ENCODE results near the gene COX6A2.

COX6A2 gene

DNA sequence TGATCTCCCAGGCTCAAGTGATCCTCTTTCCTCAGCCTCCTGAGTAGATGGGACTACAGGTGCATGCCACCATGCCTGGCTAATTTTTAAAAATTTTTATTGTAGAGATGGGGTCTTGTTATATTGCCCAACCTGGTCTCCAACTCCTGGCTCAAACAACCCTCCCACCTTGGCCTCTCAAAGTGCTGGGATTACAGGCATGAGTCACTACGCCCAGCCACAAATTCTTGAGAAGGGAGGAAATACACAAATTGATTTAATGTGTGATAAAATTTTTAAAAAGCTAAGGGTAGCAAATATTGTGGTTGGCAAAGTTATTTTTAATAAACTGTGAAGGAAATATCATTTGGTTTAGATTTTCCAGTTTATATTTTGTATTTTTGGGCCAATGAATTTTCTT, 25.5 kb downstream of the COX6A2 start:
- DNase-seq (ENCODE audit: low spot score), result no peak
- in situ Hi-C loops (cut with MboI; ENCODE audit: low pct_unique_long_range_greater_than_20kb, low sequenced_read_pairs, unreplicated experiment), result no loop called here
- TF ChIP-seq CTCF (IDR thresholded peaks at IDR 0.05; ENCODE audit: extremely low read depth, insufficient read depth, missing control alignments), result no peak

DNA sequence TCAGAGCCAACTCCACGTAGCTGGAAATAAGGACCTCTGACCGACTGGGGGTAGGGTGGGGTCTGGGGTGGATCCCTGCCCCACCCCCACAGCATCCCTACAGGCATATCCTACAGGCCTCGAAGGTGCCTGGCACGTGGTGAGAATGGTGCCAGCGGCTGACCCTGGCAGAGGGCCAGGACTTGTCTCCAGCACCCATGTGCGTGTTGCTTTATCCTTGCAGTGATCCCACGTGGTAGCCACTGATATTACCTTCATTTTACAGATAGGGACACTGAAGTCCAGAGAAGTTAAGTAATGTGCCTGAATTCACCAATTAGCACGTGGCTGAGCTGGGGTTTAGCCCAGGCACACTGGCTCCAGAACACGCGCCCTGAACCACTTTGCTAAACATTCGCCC, 26.7 kb downstream of the COX6A2 start:
- TF ChIP-seq CTCF (IDR thresholded peaks at IDR 0.05; ENCODE audit: extremely low read depth, insufficient read depth, missing control alignments), result no peak
- DNase-seq (ENCODE audit: low spot score), result no peak
- in situ Hi-C loops (cut with MboI; ENCODE audit: low pct_unique_long_range_greater_than_20kb, low sequenced_read_pairs, unreplicated experiment), result no loop called here

GRCh38 chr16:31400191-31400590, 28.0 kb downstream of the COX6A2 start:
- DNase-seq (ENCODE audit: low spot score), result no peak
- no peak for TF ChIP-seq CTCF (IDR thresholded peaks at IDR 0.05; ENCODE audit: extremely low read depth, insufficient read depth, missing control alignments)
- in situ Hi-C loops (cut with MboI; ENCODE audit: low pct_unique_long_range_greater_than_20kb, low sequenced_read_pairs, unreplicated experiment), result no loop called here

DNA sequence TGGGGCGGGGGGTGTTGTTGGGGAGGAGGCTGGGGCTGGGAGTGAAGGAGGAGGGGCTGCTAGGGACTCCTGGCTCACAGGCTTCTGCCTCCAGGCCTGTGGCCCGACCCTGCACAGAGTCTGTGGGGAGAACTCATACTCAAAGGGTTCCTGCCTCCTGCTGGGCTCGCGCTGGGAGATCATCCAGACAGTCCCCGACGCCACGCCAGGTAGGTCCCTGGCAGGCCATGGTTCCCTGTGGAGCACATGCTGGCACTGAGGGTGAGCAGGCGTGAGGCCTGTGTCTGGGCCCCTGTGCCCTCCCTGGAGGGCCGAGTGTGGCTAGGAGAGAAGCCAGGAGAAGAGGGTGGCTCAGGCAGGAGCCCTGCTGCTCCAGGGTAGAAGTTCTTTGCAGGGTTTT, 30.5 kb downstream of the COX6A2 start:
- no peak for DNase-seq (ENCODE audit: low spot score)
- TF ChIP-seq CTCF (IDR thresholded peaks at IDR 0.05; ENCODE audit: extremely low read depth, insufficient read depth, missing control alignments), result no peak
- in situ Hi-C loops (cut with MboI; ENCODE audit: low pct_unique_long_range_greater_than_20kb, low sequenced_read_pairs, unreplicated experiment), result no loop called here

GRCh38 chr16:31397096-31397660, 31.0 kb downstream of the COX6A2 start:
- DNase-seq (ENCODE audit: low spot score), result no peak
- TF ChIP-seq CTCF (IDR thresholded peaks at IDR 0.05; ENCODE audit: extremely low read depth, insufficient read depth, missing control alignments), result no peak
- in situ Hi-C loops (cut with MboI; ENCODE audit: low pct_unique_long_range_greater_than_20kb, low sequenced_read_pairs, unreplicated experiment), result no loop called here

DNA sequence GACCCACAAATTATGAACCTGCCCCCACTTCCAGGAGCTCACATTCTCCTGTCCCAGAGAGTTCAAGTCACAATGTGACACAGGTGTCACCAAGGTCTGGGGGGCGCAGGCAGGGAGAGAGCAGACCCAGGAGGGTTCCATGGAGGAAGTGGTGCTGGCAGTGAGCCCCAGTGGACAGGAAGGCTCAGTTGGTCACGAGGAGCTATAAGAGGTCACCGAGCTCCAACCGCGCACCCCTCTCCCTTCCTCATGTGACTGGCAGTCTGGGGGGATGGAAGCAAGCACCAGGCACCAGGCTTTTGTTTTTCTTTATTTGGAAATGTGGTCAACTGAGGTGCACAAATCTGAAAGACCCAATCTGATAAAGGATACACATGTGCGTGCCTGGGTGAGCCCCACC, 32.5 kb downstream of the COX6A2 start:
- no peak for TF ChIP-seq CTCF (IDR thresholded peaks at IDR 0.05; ENCODE audit: extremely low read depth, insufficient read depth, missing control alignments)
- in situ Hi-C loops (cut with MboI; ENCODE audit: low pct_unique_long_range_greater_than_20kb, low sequenced_read_pairs, unreplicated experiment), result no loop called here
- DNase-seq (ENCODE audit: low spot score), result no peak

GRCh38 chr16:31393056-31393455, 35.1 kb downstream of the COX6A2 start, which contains the start of gene ITGAD:
Gene ITGAD, plus strand, starts transcription at chr16:31393335. Its CDS starts 26 bp downstream, at chr16:31393361.
- in situ Hi-C loops (cut with MboI; ENCODE audit: low pct_unique_long_range_greater_than_20kb, low sequenced_read_pairs, unreplicated experiment), result no loop called here

More at GRCh38 chr16:31393056-31393455, 35.1 kb downstream of the COX6A2 start, which contains the start of gene ITGAD:
- no peak for DNase-seq (ENCODE audit: low spot score)
- TF ChIP-seq CTCF (IDR thresholded peaks at IDR 0.05; ENCODE audit: extremely low read depth, insufficient read depth, missing control alignments), result no peak

Measured in GM13977 (cell line).